Activated CD4-positive, alpha-beta T cell treated with anti-CD3 and anti-CD28 coated beads for 48 hours (primary cell): ENCODE data around the gene SPOP.

Source experiments
- DNase-seq: peaks from one replicate; pipeline ENCODE4 v3.0.0-alpha.2; 2020

The SPOP gene

DNA sequence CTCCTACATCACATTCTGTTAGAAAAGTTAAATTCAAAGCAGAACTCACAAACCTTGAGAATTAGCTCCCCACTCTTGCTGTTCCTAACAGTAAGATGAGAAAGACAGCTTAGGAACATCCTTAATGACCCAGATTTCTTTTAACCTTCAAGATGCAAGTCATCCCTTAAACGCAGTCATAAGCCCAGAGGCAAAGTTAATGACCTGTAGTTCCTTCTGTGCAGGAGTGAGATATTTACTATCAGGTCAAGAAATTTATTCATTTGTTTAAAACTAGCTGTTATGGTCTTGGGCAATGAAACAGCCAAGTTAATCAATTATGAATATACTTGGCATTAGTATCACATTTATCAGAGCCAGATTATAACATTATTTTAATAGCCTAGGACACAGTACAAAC, 65.2 kb downstream of the SPOP start:
- DNase-seq = no peak

- DNase-seq = no peak
Observed at GRCh38 chr17:49610883-49611584, 66.9 kb downstream of the SPOP start.

GRCh38 chr17:49604314-49604869, 73.5 kb downstream of the SPOP start:
- DNase-seq = no peak

DNA sequence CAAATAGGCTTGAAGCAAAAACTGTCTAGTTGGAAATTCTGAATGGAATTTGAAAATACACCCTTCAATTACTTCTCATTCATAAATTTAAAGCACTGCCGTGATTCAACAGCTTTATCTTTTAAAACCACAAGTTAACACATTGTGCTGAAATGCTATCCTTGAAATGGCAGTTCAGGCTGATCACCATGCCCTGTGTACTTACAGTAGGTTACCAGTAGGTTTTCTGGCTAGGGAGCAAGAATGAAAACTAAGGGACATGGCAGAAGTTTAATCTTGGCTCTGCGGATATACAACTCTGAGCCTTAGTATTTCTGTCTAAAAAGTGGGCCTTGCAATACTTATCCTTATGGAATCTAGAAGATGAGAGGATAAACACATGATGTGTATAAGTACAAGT, 74.2 kb downstream of the SPOP start:
- no peak for DNase-seq

DNA sequence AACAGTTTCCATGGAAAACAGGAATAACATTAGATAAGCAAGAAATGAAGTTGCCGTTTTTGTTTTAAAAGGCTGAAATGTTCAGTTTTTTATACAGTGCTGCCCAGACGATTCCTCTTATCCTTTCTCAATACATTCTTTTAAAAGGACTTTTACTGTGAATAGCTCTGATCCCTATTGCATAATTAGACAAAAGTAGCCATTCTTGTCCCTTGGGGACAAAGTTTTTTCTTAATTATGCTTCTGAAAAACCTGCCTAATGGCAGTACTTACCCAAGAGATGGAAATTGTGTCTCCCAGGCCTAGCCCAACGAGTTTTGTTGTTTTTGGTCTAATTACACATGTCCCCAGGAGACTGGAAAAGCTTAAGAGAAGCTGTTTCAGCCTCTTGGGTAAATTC, 74.7 kb downstream of the SPOP start:
- no peak for DNase-seq

DNA sequence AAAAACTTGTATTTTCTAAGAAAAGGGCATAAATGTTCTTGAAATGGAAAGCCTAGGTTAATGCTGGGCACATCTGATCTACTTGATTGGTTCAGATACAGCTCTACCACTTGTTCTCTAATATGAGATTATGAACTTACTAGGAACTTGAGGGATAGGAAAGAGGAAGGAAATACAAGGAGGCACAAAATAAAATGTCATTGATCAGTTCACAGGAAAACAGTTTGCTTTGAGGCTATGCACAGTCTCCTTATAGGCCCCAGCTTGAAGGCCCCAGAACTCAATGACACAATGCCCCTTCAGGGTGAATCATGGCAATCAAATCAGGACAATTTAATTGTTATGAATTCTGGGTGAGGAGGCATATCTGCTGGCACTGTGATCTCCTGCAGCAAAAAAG, 75.1 kb downstream of the SPOP start:
- DNase-seq = no peak

DNA sequence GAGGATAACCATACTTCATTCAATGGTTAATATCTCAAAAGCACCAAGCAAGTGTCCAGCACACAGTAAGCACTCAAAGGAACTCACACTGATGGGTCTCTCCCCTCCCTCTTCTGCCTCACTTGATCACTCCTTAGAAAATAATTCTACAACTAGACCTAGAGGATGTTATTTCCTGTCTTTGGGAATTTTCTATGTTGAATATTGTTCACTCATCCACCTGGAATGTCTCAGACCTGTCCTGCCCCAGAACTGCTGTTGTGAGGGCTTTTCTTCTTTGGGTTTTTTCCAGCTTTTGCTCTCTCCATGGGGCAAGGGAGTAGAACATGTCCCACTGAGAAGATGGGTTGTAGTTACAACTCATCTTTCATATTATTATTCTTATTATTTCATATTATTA, 76.9 kb downstream of the SPOP start:
- no peak for DNase-seq

DNA sequence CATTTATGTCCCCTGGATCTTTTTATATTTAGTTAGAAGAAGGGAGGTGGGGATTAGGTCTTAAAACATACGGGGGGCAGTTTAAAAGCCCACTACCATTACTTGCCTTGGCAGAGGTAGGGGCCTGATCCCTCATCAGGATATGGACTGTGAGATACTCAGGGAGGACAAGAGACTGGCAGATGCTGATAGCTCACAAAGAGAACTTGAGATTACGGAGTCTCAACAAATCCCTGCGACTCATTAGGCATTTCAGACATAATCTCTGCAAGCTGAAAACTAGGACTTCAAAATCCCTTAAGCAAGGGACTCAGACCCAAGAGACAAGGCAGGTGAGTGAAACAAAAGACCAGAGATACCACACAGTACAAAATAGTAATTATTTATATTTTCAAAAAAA, 79.0 kb downstream of the SPOP start:
- DNase-seq = no peak

DNA sequence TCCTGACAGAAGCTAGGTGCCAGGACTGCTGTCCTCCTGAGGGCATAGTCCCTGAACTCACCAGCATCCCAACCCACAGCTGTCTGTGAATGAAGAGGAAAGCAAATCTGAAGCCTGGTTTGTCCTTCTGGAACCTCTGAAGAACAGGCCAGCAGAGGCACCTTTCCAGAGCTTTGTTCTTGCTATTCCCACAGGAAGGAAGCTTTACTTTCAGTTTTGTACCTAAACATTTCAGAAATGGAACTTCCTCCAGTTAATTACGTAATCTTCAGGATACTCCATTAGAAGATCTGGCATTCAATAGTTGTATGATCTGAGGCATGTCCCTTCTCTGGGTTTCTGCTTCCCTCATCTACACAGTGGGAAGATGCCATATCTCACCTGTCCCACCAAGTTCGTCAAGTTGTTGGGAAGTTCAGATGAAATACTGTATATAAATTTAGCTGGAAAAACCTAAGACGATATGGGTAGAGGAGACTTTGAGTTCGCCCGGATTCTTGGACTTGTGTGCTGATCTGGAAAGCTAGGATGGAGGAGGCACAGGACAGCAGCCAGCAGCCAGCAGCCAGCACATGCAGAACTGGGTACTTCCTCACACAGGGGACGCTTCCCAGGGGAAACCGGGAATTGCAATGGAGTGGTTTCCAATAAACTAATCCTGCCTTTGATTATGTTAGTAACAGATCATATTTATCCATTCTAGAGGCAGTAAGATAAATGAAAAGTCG, 79.8 kb downstream of the SPOP start:
- DNase-seq = no peak

- DNase-seq = no peak
Observed at GRCh38 chr17:49597436-49597835, 80.5 kb downstream of the SPOP start.

DNA sequence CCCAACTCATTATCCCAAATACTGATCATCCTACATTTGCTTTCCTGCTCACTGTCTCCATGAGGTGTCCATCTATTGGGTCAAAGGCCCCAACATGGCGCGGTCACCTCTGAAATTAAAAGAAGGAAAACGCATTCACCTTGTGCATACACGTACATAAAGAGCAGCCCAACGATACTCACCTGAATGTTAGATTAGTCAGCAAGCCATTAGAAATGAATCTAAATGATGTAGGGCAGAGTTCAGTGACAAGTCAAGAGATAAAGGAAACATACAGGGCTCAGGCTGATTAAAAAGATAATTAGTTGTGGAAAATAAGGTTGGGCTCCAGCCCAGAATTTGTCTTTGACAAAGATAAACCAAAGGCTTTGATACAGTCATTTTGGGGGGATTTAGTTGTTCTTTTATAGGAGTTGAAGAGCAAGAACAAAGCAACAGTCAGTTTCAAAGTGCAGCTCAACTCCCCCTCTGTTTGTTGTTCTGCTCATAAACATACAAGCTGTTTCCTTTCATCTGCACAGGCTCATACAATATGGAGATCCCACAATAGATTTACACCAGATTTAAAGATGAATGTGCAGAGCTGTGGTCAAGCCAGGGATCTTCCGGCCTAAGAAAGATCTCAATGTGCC, 81.2 kb downstream of the SPOP start:
- DNase-seq = no peak

DNA sequence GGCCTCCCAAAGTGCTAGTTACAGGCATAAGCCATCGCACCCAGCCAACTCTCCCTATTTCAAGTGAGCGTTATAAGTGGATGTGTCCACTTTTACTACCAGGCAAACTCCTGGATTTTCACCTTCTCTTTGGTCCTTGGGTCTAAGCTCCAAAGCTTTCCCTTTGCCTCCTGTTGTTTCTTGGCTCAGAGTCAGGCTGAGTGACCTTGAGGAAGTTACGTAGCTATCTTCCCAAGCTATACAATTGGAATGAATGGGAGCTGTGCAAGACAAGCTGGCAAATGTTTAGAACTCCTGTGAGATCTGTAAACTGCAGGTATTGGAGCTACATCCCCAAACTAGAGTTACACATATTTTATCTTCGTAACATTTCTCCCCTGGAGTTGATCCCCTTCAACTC, 81.9 kb downstream of the SPOP start:
- DNase-seq = no peak

DNA sequence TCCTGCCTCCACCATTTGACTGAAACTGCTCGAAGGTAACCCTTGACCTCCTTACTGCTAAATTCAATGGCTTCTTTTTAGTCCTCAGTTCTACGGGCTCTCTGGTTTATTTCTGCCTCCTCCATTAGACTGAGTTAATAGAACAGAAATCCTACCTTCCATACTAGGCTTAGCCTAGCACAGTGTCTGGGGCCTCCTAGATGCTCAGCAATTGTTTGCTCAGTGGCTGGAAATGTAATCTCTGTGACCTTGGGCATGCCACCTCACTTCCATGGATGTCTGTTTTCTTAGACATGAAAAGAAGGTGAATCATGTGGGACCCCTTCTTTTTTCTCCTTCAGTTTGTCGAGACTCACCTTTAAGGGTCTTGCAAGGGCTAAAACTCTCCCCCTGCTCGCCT, 82.6 kb downstream of the SPOP start:
- no peak for DNase-seq

- DNase-seq = no peak
Observed at GRCh38 chr17:49592263-49592662, 85.6 kb downstream of the SPOP start.

DNA sequence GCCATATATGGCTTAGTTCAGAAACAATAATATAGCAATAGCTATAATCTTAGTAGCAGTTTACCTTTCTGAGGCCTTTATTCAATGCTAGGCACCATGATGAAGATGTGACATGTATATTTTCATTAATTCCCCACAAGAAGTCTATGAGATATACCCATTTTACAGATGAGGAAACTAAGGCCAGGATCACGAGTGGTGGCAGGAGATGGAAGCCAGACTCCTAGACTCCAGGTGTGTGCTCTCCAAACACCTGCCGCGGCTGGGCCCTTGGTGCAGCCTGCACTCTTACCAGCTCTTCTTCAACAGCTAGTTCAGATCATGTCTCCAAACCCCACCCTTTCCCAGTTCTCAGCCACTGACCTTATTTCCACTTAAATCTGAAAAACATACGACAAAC, 87.0 kb downstream of the SPOP start:
- DNase-seq = no peak

DNA sequence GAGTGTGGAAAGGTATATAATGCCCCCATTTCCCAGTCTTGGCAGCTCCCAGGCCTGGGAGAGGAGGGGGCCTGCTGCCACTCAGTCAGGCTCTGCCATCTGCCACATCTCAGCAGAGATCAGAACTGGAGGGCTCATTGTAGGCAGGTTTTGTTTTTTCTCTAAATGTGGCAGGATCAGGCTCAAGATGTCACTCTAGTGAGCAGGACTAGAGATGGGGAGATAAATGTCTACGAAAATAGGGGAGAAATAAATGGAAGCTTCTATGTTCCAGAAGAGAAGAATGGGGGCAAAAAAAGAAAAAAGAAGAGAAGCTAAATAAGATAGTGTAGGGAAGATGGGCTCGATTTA, 88.3 kb downstream of the SPOP start:
- no peak for DNase-seq

DNA sequence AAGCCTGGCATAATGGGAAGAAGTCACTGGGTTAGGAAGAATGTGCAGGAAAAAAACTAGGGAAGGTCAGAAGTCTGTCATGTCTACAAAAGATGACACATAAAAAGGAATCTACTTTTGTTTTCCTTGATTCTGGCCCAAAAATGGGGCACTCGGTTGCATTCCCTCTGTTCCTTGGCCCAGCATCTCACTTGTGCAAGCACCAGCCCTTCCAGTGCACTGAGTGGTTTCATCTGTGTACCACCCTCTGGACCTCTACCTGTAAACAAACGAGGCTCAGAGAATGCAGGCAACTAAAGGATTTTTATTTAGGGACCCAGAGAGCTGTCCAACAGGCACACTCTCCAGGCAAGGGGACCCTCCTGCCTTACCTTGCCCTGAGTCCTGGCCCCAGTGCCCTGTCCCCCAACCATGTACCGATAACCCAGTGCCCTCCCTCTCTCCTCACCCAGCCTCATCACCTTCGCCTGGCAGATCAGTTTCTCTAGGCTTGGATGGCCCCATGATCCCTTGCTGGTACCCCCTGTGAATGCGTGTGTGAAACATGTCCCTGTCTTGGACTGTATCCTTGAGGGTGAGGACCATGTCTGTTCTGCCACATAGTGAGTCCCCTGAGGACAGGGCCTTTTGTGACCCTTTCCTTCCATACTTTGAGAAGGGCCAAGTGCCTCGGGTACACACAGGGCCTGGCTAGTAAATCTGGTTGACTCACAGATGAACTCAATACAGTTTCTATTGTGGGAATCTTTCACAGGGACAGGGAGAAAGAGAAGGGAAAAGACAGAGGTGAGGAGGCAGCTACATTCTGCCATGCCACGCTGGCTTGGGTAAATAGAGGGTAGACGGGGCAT, 88.9 kb downstream of the SPOP start:
- DNase-seq = no peak

DNA sequence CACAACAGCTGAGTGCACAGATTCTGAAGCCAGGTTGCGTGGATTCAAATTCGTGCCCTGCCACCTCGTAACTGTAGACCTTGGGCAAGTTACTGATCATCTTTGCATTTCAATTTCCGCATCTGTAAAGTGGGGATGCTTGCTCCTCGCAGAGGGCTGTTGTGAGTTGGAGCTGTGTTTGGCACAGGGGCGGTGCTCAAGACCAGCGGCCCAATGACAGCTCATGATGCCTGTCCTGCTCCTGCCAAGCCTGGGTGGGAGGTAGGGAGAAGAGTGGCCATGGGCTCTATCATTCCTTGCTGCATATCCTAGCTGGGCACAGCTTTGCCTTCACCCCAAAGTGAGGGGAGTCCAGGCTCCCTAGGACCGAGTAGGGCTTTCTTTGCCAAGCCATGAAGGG, 89.6 kb downstream of the SPOP start:
- no peak for DNase-seq

DNA sequence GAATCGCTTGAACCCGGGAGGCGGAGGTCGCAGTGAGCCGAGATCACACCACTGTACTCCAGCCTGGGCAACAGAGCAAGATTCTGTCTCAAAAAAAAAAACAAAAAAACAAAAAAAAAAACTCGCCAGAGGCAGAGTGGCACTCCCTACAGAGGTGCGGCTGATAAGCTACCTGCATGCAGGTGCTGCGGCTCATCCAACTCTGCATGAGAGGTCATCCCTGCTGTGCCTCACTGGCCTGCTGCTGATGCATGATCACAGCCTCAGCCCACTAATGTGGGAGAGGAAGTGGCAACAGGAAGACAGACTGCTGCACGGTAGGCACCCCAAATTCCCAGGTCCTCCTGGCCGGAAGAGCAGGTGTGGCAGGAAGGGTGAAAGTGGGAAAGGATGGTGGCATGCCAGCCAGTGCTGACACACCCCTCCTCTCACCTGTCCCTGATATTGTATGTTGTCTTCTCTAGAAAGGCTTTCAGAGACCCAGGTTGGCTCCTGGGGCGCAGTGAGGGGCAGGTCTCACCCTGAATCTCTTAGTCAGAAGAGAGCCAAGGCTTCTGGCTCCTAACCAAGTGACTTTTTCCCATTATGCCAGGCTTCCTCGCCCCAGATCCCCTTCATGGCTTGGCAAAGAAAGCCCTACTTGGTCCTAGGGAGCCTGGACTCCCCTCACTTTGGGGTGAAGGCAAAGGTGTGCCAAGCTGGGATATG, 90.4 kb downstream of the SPOP start:
- DNase-seq = no peak

DNA sequence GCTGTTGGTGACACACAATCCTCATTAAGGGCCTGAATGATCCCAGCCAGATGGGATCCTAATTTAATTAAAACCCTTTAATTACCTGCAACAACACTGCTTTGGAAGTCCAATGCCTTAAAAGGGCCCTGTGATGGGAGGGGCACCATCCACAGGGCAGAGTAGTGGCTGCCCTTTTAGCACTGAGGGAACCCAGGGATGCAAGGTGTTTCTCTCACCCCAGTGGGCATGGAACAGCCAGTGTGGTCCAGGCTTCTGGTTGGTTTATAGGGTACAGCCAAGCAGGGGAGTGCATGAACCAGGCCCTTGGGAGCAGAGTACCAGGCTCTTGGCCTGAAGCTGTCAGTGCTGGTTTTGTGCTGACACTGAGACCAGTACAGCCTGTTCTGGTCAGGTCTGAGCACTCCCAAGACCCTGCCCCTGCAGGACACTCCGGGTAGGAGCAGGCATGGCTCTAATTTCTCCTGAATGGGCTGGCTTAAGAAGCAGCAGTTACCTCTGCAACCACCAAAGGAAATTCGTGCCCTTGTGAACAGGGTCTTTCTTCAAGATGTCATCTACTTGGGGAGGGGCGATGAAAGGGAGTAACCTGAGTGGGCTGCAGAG, 92.4 kb downstream of the SPOP start:
- DNase-seq = no peak

DNA sequence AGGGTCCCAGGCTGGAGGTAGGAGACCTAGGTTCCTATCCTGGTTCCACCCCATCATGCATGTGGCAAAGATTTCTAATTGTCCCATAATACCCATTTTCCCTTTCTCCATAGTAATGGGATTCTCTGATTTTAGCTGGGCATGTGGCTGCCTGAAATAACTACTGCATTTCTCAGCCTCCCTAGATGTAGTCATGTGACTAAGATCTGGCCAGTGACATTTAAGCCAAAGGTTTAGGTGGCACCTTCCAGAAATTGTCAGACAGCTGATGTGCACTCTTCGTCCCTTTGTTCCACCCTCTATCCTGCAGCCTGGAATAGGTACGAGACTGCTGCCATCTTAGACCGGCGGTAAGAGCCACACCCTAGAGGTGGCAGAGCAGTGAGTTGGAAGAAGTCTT, 94.0 kb downstream of the SPOP start:
- no peak for DNase-seq

DNA sequence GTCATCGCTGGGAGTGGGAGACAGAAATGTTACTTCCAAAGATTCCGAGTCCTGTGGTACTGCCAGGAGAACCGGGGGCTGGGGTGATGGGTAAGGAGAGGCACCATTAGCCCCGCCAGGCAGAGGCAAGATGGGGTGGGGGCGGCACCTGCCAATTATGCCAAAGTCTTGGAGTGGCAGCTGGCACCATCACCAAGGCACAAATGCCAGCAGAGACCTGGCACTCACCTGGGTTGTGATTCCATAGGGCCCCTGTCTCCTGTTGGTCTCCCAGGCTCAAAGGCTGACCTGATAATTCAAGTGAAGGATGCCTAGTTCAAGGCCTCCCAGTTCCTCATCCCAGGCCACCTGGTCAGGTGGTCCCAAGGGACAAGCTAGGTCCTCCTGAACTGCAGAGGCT, 94.7 kb downstream of the SPOP start:
- no peak for DNase-seq
